ENCODE results near the gene ZNF433. TPM values are rescaled to one million over a fixed set of nuclear protein-coding genes. Genes with fewer than 3 reads are reported as not detected.

ZNF433 gene
- total and polyA plus RNA-seq, 10 of the 15 experiments (the other 5 are each of a cell fraction or from before 2014, with no cell fraction given): 0.79 to 2.9 (median 1.7) TPM

DNA sequence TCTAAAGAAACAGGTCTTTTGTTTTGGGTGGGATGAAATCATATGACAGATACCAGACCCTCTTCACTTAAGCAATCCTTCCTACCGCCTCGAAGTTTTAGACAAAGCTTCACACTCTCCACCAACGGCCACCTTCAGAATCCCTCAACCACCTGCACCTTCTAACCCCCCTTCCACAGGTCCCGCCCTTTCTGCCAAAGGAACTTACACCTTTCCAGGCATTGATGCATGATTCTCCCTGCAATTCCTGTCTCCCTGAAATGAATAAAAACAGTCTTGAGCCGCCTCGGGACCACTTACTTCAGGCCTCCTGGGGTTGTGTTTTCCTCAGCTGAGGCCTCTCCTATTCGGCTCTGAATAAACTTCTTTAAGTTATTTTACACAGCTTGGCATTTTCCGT is 859 bp downstream of the ZNF433 start (continued):
- TF ChIP-seq, protein P1, sequence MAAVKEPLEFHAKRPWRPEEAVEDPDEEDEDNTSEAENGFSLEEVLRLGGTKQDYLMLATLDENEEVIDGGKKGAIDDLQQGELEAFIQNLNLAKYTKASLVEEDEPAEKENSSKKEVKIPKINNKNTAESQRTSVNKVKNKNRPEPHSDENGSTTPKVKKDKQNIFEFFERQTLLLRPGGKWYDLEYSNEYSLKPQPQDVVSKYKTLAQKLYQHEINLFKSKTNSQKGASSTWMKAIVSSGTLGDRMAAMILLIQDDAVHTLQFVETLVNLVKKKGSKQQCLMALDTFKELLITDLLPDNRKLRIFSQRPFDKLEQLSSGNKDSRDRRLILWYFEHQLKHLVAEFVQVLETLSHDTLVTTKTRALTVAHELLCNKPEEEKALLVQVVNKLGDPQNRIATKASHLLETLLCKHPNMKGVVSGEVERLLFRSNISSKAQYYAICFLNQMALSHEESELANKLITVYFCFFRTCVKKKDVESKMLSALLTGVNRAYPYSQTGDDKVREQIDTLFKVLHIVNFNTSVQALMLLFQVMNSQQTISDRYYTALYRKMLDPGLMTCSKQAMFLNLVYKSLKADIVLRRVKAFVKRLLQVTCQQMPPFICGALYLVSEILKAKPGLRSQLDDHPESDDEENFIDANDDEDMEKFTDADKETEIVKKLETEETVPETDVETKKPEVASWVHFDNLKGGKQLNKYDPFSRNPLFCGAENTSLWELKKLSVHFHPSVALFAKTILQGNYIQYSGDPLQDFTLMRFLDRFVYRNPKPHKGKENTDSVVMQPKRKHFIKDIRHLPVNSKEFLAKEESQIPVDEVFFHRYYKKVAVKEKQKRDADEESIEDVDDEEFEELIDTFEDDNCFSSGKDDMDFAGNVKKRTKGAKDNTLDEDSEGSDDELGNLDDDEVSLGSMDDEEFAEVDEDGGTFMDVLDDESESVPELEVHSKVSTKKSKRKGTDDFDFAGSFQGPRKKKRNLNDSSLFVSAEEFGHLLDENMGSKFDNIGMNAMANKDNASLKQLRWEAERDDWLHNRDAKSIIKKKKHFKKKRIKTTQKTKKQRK (IDR thresholded peaks at IDR 0.05; ENCODE audit: low read depth, low read length): no peak
- no peak for TF ChIP-seq EP300 (IDR thresholded peaks at IDR 0.05; ENCODE audit: borderline replicate concordance in 1 of 2, control insufficient read depth in 1 of 2, low read depth in 2 of 2, low read length in 2 of 2)
- TF ChIP-seq, protein P2, sequence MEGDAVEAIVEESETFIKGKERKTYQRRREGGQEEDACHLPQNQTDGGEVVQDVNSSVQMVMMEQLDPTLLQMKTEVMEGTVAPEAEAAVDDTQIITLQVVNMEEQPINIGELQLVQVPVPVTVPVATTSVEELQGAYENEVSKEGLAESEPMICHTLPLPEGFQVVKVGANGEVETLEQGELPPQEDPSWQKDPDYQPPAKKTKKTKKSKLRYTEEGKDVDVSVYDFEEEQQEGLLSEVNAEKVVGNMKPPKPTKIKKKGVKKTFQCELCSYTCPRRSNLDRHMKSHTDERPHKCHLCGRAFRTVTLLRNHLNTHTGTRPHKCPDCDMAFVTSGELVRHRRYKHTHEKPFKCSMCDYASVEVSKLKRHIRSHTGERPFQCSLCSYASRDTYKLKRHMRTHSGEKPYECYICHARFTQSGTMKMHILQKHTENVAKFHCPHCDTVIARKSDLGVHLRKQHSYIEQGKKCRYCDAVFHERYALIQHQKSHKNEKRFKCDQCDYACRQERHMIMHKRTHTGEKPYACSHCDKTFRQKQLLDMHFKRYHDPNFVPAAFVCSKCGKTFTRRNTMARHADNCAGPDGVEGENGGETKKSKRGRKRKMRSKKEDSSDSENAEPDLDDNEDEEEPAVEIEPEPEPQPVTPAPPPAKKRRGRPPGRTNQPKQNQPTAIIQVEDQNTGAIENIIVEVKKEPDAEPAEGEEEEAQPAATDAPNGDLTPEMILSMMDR (IDR thresholded peaks at IDR 0.05 in 2 of 3, conservative IDR thresholded peaks at IDR 0.05 in 1 of 3; ENCODE audit: control insufficient read depth in 2 of 3, extremely low read depth in 1 of 3, insufficient read depth in 1 of 3, low read depth in 3 of 3, low read length in 3 of 3): no peak
- no peak for TF ChIP-seq FOS (IDR thresholded peaks at IDR 0.05; ENCODE audit: borderline replicate concordance, extremely low read depth, insufficient read length)
- no peak for TF ChIP-seq BACH1 (IDR thresholded peaks at IDR 0.05; ENCODE audit: borderline replicate concordance)

DNA sequence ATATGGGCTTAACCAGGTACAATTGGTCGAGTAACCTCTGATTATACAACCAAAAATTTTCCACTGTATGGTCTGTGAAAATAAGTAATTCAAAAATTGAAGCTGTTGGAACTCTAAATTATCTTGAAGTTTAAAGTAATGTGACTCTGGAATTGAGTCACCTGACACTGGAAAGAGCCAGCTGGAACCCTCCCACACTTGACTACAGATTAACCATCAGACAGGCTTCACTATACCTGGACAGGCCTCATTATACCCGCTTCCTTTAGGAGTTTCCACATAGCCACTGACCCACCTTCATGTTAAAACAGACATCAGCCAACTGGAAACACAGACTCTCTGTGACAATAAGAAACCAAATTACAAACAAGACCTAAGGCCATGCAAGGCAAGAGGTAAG is 1.3 kb downstream of the ZNF433 start:
- no peaks in the 10 kb centered on the region for H4K20me1 ChIP-seq (ENCODE audit: control insufficient read depth, insufficient read depth)
- no peak overlapping the region for H3K4me2 ChIP-seq (ENCODE audit: control insufficient read depth, insufficient read depth)
- in situ Hi-C loops (cut with MboI) (no loop called here), intact Hi-C loops (cut with micrococcal nuclease; ENCODE audit: unreplicated experiment) (no loop called here)
- H3K27me3 ChIP-seq (replicated peaks in 1 of 2; ENCODE audit: control insufficient read depth in 2 of 2, insufficient read depth in 2 of 2, low read length in 1 of 2): no peaks in the 10 kb centered on the region
- H3K9ac ChIP-seq (ENCODE audit: control insufficient read depth, insufficient read depth, low read length): no peak overlapping the region
- ATAC-seq (no peak), DNase-seq (ENCODE audit: low read depth, low spot score) (no peak), FAIRE-seq (no peak)
- no peak overlapping the region for H2AFZ ChIP-seq (ENCODE audit: control insufficient read depth, low read depth, low read length)
- no peak overlapping the region for H3K4me3 ChIP-seq
- ChIA-PET RAD21 (ENCODE audit: unreplicated experiment) (no interaction called here), SMC1A (ENCODE audit: uncharacterized antibody, unreplicated experiment) (no interaction called here), POLR2A (no interaction called here), CTCF (interaction anchor here (0.5 to 3.0 kb wide), 4 partner anchors 19 to 109 kb away, joined by 3 to 14 read pairs (median 4); partner anchors contain the start of genes ZNF700 and ZNF763)
- H3K4me1 ChIP-seq (ENCODE audit: control insufficient read depth, insufficient read depth, low read length): no peaks in the 10 kb centered on the region
- WGBS (ENCODE audit: insufficient coverage, insufficient replicate concordance, low lambda C conversion rate, missing lambda C conversion rate): 68% methylated on average over 2 of the region's 2 CpGs
- H3K27ac ChIP-seq (ENCODE audit: control insufficient read depth, insufficient read depth): no peak overlapping the region
- H3K79me2 ChIP-seq (ENCODE audit: control insufficient read depth, insufficient read depth, low read length): no peaks in the 10 kb centered on the region; the same call in none of the 2 replicates
- BruUV-seq (replicated peaks): TSS peak; percentile 77
- no peaks in the 10 kb centered on the region; the same call in 2 of the 3 replicates for H3K9me3 ChIP-seq (replicated peaks; ENCODE audit: control insufficient read depth, insufficient read depth, low read length)
- no peaks in the 10 kb centered on the region for H3K36me3 ChIP-seq (ENCODE audit: control insufficient read depth in 2 of 2, insufficient read depth in 2 of 2, low read length in 1 of 2)
- TF ChIP-seq SPI1 (IDR thresholded peaks at IDR 0.05; ENCODE audit: borderline replicate concordance, insufficient read depth, low read depth, low read length) (no peak), JUND (IDR thresholded peaks at IDR 0.05; ENCODE audit: low read depth, low read length) (no peak), HCFC1 (IDR thresholded peaks at IDR 0.05; ENCODE audit: low read length) (no peak), SP1 (IDR thresholded peaks at IDR 0.05; ENCODE audit: low read depth, low read length) (no peak), MTA2 (IDR thresholded peaks at IDR 0.05; ENCODE audit: low read depth) (no peak)
- TF ChIP-seq, protein P3, sequence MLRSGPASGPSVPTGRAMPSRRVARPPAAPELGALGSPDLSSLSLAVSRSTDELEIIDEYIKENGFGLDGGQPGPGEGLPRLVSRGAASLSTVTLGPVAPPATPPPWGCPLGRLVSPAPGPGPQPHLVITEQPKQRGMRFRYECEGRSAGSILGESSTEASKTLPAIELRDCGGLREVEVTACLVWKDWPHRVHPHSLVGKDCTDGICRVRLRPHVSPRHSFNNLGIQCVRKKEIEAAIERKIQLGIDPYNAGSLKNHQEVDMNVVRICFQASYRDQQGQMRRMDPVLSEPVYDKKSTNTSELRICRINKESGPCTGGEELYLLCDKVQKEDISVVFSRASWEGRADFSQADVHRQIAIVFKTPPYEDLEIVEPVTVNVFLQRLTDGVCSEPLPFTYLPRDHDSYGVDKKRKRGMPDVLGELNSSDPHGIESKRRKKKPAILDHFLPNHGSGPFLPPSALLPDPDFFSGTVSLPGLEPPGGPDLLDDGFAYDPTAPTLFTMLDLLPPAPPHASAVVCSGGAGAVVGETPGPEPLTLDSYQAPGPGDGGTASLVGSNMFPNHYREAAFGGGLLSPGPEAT (IDR thresholded peaks at IDR 0.05; ENCODE audit: low read depth): no peak
- TF ChIP-seq, protein P4, sequence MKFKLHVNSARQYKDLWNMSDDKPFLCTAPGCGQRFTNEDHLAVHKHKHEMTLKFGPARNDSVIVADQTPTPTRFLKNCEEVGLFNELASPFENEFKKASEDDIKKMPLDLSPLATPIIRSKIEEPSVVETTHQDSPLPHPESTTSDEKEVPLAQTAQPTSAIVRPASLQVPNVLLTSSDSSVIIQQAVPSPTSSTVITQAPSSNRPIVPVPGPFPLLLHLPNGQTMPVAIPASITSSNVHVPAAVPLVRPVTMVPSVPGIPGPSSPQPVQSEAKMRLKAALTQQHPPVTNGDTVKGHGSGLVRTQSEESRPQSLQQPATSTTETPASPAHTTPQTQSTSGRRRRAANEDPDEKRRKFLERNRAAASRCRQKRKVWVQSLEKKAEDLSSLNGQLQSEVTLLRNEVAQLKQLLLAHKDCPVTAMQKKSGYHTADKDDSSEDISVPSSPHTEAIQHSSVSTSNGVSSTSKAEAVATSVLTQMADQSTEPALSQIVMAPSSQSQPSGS (IDR thresholded peaks at IDR 0.05; ENCODE audit: low read length): no peak

All from GM12878 (cell line).